Stimulated activated CD4-positive, alpha-beta T cell treated with anti-CD3 and anti-CD28 coated beads, Interleukin-12 subunit alpha, Interleukin-12 subunit beta, amount 100 ng/mL, for 4 hours (primary cell): ENCODE measurements around the gene NR3C1.

ENCODE experiments used
- DNase-seq: peaks from one replicate; pipeline ENCODE4 v3.0.0-alpha.2; 2020

NR3C1 gene

DNA sequence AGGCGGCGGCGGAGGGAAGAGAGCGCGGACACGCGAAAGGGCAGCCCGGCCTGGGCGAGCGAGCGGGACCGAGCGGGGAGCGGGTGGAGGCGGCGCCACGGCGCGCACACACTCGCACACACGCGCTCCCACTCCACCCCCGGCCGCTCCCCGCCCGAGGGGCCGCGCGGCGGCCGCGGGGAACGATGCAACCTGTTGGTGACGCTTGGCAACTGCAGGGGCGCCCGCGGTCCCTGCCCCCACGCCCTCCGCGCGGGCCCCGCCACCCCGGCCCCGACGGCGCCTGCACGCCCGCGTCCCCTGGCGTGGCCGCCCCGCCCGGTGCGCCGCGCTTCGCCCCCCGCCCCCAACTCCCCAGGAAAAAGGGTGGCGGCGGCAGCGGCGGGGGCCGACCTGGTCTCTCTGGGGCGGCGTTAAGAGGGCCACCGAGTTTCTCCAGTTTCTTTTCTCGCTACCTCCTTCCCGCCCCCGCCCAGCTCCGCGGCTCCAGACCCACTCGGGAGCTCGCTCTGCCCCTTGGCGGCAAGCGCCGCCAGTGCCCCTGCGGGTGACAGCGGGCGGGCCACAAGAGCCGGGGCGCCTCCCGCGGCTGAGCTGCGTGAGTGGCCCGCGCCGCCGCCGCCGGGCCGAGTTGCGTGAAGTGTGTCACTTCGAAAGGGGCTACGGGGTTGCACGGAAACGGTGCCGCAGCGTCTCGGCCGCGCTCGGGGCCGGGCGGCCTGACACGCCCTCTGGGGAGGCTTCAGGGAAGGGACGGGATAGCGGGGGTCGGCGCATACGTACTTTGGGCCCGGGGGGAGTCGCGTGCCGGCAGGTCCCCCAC lies at the start of gene NR3C1:
NR3C1 (minus strand) TSS at position 94 of the 823 bp plus-strand sequence. CDS start 2,847 bp downstream, outside the sequence.
- peak; percentile 81 for DNase-seq

- DNase-seq = no peak
Observed at GRCh38 chr5:143449772-143450171, 46.3 kb upstream of the NR3C1 start.

DNA sequence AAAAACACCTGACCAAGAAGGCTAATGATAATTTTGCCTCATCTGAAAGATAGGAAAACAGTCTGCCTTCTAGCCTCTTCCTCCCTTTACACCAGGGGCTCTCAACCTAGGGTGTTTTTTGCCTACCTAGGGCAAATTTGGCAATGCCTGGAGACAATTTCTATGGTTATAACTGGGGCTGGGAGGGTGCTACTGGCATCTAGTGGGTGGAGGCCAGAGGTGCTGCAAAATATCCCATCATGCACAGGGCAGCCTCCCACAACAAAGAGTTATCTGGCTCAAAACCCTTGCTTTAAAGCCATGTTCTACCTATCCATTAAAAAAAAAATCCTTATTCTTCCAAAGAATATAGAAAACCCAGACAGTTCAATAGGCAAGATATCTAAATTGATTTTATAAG lies 45.0 kb upstream of the NR3C1 start:
- no peak for DNase-seq

DNA sequence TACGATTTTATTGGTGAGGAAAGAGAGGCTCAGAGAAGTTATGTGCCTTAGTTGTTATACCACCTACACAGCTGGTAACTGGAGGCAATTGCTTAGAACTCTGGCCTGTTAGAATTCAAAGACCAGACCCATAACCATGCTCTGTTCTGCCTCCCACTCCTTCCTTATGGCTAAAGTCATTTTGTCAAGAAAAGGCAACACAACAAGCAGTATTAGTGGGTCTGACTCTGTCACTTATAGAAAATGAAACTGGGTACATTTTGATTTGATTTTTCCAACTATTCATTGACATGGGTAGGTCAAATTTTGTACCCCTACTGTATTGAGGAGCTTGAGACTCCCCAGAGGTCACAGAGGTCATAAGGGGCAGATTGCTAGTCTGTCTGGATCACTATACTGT lies 44.5 kb upstream of the NR3C1 start:
- no peak for DNase-seq

- DNase-seq = no peak
Observed at GRCh38 chr5:143446535-143447226, 43.2 kb upstream of the NR3C1 start.

GRCh38 chr5:143445776-143446175 lies 42.3 kb upstream of the NR3C1 start:
- DNase-seq = no peak

- DNase-seq = no peak
Observed at GRCh38 chr5:143443330-143443729, 39.8 kb upstream of the NR3C1 start.

GRCh38 chr5:143442385-143442784 lies 38.9 kb upstream of the NR3C1 start:
- no peak for DNase-seq

DNA sequence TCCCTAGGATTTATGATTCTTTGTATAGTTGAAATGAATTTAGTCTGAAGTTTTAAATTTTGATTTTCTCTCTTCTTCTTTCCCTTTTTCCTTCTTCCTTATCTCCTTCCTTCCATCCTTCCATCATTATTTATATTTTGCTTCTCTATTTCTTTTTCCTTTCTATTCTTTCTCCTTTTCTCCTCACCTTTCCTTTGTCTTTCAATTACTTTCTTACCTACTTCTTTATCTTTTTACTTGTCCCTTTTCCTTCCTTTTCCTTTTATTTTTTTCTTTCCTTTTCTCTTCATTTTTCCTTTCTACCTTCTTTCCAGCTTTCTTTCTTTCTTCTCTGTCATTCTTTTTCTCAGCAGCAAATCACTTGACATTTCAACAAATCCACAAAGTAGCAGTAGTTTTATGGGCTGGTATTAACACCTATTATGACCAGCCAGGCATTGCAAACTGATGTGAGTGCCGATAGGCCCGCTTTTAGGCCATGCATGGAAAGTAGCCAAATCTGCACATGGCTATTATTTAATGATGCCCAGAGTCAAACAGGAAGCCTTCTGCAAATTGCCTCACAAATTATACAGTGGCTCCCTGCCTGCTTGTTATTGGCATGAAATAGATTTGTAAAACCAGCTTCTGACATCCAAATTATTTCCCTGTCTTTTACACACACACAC lies 37.1 kb upstream of the NR3C1 start:
- no peak for DNase-seq

DNA sequence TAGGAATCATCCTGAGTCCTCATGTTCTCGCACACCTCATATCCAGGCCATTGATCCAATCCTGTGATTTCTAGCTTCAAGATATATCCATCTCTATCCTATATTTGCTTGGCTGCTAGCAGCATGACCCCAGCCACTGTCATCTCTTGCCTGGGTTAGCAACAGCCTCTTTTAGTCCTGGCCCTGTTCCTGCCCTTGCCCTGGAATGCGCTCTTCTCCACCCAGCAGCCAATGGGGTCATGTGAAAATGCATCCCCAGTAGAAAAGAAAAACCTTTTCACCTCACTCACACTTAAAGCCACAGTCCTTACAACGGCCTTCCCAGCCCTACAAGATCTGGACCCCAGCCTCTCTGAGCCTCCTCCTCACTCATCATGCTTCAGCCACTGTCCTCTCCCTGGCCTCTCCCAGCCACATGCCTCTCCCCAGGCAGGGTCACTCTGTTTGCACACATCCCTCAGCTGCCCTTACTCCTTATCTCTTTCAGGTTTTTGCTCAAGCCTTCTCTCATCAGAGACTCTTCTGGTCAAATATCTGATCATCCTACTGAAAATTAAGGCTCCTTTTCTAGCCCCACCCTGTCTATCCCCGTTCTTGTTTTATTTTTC lies 34.3 kb upstream of the NR3C1 start:
- DNase-seq = no peak

DNA sequence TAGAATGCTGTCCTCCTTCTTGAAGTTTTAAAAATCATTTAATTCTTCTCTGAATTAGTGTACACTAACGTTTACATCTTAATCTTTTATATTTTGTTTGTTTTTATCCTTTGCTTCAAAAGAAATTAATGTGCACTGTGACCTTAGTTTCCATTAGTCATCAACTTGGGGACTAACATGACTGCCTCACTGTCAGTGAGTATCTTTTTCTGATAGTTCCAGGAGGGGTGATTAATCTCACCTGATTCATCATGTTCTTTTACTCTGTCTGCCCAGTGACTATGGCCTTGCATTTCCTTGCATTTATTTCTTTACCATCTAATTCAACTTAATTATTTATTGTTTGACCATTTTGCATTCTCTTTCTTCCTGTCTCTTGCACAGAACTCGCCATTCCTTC lies 33.4 kb upstream of the NR3C1 start:
- no peak for DNase-seq

GRCh38 chr5:143435210-143435657 lies 31.7 kb upstream of the NR3C1 start:
- no peak for DNase-seq

- DNase-seq = peak; percentile 31
Observed at GRCh38 chr5:143434261-143435209, 31.0 kb upstream of the NR3C1 start.

DNA sequence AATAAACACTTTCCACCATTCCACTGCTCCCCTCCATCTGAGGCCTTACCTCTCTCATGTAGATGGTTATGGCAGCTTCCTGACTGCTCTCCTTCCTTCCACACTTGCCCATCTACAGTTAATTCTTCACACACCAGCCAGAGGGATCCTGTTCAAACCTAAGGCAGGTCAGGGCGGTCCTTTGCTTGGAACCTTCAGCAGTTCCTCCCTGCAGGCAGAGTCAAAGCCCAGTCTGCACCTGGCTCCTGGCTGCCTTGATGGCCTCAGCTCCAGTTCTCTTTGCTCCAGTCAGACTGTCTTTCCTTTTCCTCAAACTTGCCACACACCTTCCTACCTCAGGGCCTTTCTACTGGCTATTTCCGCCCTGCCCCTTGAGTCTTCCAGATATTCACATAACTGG lies 30.2 kb upstream of the NR3C1 start:
- DNase-seq = no peak

- no peak for DNase-seq
Observed at GRCh38 chr5:143432658-143433239, 29.3 kb upstream of the NR3C1 start.

- DNase-seq = no peak
Observed at GRCh38 chr5:143431789-143432188, 28.3 kb upstream of the NR3C1 start.

- no peak for DNase-seq
Observed at GRCh38 chr5:143428738-143429420, 25.4 kb upstream of the NR3C1 start.

- no peak for DNase-seq
Observed at GRCh38 chr5:143428155-143428554, 24.7 kb upstream of the NR3C1 start.

DNA sequence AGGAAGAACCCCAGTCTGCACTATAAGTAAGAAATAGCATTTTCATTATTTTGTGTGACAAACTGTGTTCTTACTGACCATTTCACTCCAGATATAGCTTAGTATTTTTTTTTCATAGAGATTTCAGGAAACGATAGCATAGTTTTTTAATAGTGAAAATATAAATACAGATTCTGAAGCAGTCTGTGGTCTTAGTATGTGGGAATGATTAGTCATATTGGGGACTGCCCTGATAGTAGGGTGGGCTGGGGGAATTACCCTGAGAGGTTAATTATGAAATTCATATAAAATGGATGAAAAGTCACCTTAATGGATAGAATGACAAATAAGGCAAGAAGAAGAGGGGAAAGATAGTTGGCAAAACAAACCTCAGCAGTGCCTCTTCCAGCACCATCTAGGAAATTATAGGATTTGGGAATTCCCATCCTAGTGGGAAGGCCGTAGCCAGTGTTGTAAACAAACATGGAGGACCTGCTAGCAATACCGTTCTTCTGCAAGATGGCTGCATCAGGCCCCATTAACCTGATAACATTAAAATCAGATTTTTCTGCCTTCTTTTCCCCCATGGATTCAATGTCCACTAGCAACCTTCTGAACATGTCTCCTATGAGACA lies 23.7 kb upstream of the NR3C1 start:
- no peak for DNase-seq

GRCh38 chr5:143426437-143426991 lies 23.0 kb upstream of the NR3C1 start:
- no peak for DNase-seq
